Fibroblast of peridontal ligament (primary cell): ENCODE data around the gene RDH12.

Source experiments
- DNase-seq: peaks from one replicate; pipeline ENCODE4 v3.0.0-alpha.2; 2010; ENCODE audit errors: extremely low read depth

Gene RDH12

GRCh38 chr14:67748312-67748711 lies 46.6 kb downstream of the RDH12 start:
- no peak for DNase-seq

GRCh38 chr14:67749341-67750084 lies 47.8 kb downstream of the RDH12 start:
- peak; percentile 20 for DNase-seq

- no peak for DNase-seq
Measured at GRCh38 chr14:67756496-67756895, 54.8 kb downstream of the RDH12 start.

DNA sequence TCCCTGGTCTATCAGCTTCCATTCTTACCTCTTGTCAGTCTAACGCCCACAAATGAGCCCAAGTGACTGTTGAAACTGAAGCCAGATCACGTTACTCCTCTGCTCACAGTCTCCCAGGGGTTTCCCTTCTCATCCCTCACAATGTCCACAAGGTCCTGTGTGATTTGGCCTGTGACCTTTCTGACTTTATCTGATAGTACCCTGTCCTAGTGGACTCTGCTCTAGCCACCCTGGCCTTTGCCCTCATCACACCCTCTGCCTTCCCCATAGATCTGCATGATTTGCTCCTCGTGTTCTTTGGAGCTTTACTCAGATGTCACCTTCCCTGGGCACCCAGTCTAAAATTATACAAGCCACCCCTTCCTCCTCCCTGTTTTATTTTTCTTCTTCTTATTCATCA lies 55.5 kb downstream of the RDH12 start:
- DNase-seq: no peak

DNA sequence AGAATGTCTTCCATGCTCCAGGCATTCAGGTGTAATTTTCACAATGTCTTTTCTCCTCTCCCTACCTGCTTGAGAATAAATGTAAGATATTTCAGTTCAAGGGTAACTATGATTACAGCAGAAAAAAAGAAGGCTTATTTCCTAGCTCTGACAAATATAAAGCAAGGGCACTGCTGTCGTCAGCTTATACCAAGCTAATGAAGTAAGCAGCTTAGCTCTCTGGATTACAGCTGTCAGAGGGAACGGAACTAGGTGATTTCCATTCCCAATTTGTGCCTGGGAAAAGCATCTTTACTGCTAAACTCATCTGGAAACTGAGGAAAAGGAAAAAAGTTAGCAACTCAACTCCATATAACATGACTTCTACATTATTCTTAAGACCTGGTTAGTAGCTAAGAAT lies 58.2 kb downstream of the RDH12 start:
- no peak for DNase-seq

- no peak for DNase-seq
Measured at GRCh38 chr14:67762051-67762450, 60.4 kb downstream of the RDH12 start.

- DNase-seq: no peak
Measured at GRCh38 chr14:67763158-67763822, 61.6 kb downstream of the RDH12 start.

GRCh38 chr14:67764496-67764895 lies 62.8 kb downstream of the RDH12 start:
- no peak for DNase-seq

- no peak for DNase-seq
Measured at GRCh38 chr14:67765192-67765834, 63.6 kb downstream of the RDH12 start.

- no peak for DNase-seq
Measured at GRCh38 chr14:67766035-67766680, 64.5 kb downstream of the RDH12 start.

- no peak for DNase-seq
Measured at GRCh38 chr14:67768219-67768618, 66.5 kb downstream of the RDH12 start.

DNA sequence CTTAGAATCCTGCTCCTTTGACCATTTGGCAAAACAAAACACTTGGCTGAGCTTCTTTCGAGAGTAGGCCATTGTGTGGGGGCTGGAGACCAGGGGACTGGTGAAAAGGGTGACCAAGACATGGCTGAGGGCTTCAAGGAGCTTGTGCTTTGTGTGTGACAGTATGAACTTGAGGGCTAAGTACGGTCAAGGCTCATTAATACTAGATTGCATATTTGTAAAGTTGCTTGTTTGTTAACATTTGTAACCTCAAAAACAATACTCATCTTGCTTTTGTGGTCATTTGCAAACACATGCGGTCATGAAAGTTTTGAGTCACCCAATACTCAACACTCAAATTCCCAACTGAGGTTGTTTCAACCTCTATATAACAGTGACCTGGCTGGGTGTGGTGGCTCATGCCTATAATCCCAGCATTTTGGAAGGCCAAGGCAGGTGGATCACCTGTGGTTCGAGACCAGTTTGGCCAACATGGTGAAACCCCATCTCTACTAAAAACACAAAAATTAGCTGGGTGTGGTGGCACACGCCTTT lies 72.2 kb downstream of the RDH12 start:
- DNase-seq: no peak

- DNase-seq: no peak
Measured at GRCh38 chr14:67776653-67777322, 75.1 kb downstream of the RDH12 start.

- no peak for DNase-seq
Measured at GRCh38 chr14:67778792-67779191, 77.1 kb downstream of the RDH12 start.

- no peak for DNase-seq
Measured at GRCh38 chr14:67782090-67782489, 80.4 kb downstream of the RDH12 start.
